Measurements from ENCODE around the gene SND1. TPM values are rescaled to one million over a fixed set of nuclear protein-coding genes. Genes with fewer than 3 reads are reported as not detected.
"Not testable (repeated sequence)": the region's sequence is repeated elsewhere in the genome, so short reads cannot be mapped to it uniquely, and the experiment has no call there.

Gene SND1
- total RNA-seq, 2 donors from 2014 or later: 131 to 135 TPM

DNA sequence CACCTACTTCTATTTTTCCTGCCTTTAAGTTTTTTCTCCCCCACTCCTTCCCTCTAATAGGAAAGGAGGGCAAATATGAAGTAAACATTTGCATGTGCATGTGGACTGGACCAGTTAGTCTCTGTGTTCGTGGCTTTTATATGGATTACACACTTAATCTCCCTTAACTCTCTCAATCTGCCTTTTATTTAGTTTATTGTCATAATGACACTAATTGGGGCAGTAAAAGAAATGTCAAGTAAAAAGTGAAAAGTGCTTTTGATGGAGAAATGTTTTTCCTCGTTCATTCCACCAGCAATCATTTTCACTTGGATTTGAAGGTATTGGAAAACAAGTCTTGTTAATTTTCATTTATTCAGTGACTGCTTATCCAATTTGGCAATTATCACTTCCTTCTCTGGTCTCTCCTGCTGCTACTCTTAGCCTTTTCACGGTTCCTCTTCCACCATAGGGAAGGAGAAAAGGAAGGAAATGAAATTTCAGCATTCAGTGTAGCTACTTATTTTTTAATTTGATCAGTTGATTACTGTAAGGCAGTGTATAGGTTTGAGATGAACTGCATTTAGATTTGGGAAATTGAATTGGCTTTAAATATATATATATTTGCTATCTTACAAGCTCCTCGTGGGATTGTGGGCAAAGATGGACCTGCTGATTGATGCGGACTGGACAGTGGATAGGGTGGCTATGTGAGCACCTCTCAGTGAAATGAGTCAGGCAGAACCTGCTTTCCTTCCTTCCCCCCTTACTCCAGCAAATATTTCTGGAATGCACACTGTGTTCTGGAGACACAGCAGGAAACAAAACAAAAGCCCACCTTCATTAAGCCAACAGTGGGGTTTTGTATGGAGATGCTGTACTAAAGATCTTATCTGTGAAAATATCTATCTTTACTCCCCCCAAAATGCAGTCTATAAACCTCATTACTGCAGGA lies 301.7 kb downstream of the SND1 start:
- DNase-seq (ENCODE audit: low spot score): no peak
- intact Hi-C loops (cut with DNase I): no loop called here

- intact Hi-C loops (cut with DNase I): no loop called here
- DNase-seq (ENCODE audit: low spot score): no peak
These were observed 302.4 kb downstream of the SND1 start for GRCh38 chr7:127954357-127954748.

DNA sequence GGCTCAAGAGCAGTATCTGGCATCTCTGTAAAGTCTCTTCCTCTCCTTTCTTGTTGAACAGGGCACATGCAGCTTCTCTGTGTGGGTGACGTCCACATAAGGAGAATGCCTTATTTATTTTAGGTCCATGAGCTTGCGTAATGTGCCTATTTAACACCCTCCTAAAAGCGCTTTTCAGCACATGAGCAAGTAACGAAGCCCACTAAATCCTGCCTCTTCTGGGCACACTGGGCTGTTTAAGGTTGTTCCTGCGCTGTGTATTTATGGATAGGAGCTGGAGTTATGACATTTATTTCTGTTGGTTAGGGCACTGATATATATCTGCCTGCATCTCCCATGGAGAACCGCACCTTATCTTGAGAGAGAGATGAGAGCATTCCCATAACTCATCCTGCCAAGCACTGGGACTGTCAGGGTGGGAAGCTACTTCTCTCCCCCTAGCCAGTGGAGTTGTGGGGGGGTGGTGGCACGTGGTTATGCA lies 303.1 kb downstream of the SND1 start:
- intact Hi-C loops (cut with DNase I): no loop called here
- DNase-seq (ENCODE audit: low spot score): no peak

GRCh38 chr7:127957886-127958285 lies 305.9 kb downstream of the SND1 start:
- no peak for DNase-seq (ENCODE audit: low spot score)
- intact Hi-C loops (cut with DNase I): no loop called here

DNA sequence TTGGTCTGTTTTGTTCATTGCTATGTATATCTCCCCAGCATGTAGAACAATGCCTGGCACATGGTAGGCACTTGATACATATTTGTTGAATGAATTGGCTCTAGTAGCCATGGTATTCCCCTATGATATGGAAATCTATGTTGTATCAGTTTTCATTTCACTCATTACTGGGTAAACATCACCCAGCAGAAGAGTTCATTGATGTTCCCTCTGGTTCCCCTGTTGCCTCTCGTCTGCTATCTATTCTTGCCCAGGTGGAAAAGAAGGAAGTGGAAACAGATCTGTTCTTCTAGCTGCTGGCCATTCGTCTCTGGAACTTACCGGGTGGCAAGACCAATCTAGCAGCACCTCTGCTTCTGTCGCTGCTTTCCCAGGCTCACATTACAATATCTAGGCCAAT lies 307.8 kb downstream of the SND1 start:
- intact Hi-C loops (cut with DNase I): no loop called here
- DNase-seq (ENCODE audit: low spot score): no peak

- intact Hi-C loops (cut with DNase I): no loop called here
- no peak for DNase-seq (ENCODE audit: low spot score)
These were observed 309.9 kb downstream of the SND1 start for GRCh38 chr7:127961786-127962453.

GRCh38 chr7:127962589-127963361 lies 310.8 kb downstream of the SND1 start:
- DNase-seq (ENCODE audit: low spot score): no peak
- intact Hi-C loops (cut with DNase I): no loop called here

- DNase-seq (ENCODE audit: low spot score); intact Hi-C loops (cut with DNase I): not testable (repeated sequence)
These were observed 311.9 kb downstream of the SND1 start for GRCh38 chr7:127963850-127964249.

DNA sequence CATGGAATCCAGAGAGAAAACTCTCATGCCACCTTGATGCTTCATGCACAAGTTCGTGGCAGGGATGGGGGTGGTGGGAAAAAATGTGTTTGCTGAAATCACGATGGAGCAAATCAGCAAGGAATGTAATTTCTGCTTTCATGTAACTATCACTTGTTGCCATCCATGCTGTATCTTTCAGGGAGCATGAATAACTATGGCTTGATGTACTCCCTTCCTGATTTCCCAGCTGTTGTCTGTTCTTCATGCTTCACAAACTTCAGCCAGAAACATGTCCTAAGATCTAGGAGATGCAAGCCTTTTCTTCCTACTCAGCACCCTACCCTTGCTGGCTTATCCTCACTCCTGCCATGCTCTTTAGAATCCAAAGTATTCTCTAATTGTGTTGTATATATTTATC lies 315.3 kb downstream of the SND1 start:
- intact Hi-C loops (cut with DNase I): no loop called here
- no peak for DNase-seq (ENCODE audit: low spot score)

- no peak for DNase-seq (ENCODE audit: low spot score)
- intact Hi-C loops (cut with DNase I): no loop called here
These were observed 316.6 kb downstream of the SND1 start for GRCh38 chr7:127968547-127968946.

DNA sequence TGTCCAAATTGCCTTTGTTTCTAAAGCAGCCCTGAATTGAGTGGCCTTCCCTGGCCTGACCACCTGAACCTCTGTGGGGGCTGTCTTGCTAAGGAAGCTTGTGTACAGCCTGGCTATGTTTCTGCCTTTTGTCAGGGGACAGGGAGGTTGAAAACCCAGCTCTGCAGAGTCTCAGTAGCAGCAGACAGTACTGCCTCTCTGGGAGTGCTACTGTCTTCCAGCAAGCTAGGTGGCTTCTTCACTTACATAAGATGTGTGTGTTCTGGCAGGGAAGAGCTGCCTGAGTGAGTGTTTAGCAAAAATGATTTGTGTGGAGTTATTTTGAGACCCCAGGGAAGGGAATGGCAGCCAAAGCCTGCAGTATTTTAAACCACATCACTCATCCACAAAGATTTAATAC lies 321.8 kb downstream of the SND1 start:
- intact Hi-C loops (cut with DNase I): no loop called here
- DNase-seq (ENCODE audit: low spot score): no peak

- intact Hi-C loops (cut with DNase I): no loop called here
- no peak for DNase-seq (ENCODE audit: low spot score)
These were observed 322.5 kb downstream of the SND1 start for GRCh38 chr7:127974446-127975035.

- DNase-seq (ENCODE audit: low spot score): no peak
- intact Hi-C loops (cut with DNase I): no loop called here
These were observed 324.2 kb downstream of the SND1 start for GRCh38 chr7:127976056-127976737.

DNA sequence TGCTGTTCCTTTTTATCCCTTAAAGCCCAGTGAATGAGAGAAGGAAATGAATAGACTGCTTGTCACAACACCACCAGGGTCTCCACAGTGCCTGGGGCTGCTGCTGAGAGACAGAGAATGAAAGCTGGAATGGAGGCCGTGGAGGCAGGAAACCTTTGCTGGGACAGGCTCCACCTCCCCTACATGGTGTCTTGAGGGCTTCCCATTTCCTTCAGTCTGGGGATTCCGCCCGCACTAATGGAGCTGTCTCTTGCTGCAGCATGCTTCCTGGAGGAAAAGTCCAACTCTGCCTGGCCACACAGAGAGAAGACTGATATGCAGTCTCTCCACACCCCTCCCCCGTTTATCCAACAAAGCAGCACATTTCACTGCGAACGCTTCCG lies 324.7 kb downstream of the SND1 start:
- no peak for DNase-seq (ENCODE audit: low spot score)
- intact Hi-C loops (cut with DNase I): no loop called here

DNA sequence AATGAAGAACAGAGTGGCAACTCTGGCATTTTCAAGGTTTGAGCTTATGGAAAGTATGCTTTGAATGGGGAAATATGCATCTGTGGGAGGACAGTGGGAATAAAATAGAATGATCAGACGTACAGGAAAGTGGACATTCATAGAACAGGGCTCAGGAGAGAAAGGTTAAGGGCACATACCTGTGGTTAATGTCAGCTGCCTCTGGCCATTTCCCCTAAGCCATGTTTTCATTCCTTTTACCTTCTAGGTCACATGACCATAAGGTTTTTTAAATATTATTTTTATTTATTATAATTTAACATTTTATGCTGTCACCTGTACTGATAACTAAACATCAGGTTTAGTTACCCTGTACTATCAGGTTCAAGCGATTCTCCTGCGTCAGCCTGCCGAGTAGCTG lies 326.4 kb downstream of the SND1 start:
- intact Hi-C loops (cut with DNase I): no loop called here

DNA sequence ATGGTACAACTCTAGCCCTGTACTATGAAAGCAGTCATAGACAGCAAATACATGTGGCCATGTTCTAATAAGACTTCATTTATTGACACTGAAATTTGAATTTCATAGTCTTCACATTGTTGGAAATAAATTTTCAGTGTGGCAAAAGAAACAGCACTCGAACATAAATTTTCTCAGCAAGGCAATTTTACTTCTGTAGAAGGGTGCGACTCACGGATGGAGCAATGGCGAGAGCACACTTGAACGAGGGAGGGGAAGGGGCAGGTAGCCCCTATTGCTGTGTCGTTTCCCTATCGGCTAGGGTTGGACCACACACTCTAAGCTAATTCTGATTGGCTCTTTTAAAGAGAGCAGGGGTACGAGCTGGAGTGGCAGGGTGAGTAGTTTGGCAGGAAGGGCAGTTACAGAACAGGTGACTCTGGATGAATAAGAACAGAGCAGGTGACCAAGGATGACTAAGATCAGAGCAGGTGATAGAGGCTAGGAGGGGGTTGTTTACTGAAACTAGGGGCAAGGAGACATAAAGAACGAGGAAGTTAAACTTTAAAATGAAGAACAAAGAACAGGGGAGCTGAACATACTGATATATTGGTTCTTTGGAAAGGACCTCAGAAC lies 327.2 kb downstream of the SND1 start:
- intact Hi-C loops (cut with DNase I): no loop called here
- no peak for DNase-seq (ENCODE audit: low spot score)

More for the DNA sequence above, 326.4 kb downstream of the SND1 start:
- DNase-seq (ENCODE audit: low spot score): no peak

DNA sequence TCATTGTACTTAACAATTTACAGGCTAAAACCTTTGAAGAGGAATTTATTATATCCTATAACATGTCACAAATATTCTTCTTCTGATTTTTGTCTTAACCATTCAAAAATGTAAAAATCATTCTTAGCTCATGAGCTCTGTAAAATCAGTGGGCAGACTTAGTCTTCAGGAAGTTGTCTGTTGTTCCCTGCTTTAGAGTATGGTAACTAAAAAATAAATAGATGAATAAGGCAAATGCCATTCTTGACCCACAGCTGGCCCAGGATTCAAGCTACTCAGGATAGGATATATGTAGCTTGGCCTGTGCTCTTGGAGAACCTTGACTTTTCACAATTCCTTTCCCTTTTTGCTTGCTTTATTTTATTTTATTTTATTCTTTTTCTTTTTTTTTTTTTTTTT lies 327.7 kb downstream of the SND1 start:
- intact Hi-C loops (cut with DNase I): no loop called here
- DNase-seq (ENCODE audit: low spot score): no peak

GRCh38 chr7:127980901-127981300 lies 328.9 kb downstream of the SND1 start:
- DNase-seq (ENCODE audit: low spot score): no peak
- intact Hi-C loops (cut with DNase I): no loop called here

GRCh38 chr7:127981965-127982364 lies 330.0 kb downstream of the SND1 start:
- intact Hi-C loops (cut with DNase I): no loop called here
- DNase-seq (ENCODE audit: low spot score): no peak

Measured in posterior vena cava (tissue), 2 donors.